HCT116 (cell line): ENCODE measurements around the gene CATSPERD.

Source experiments
- CTCF ChIP-seq, 3 experiments: fragments of 200-600 bp in 1 of 3; sonication (generic) in 1 of 3; IDR thresholded peaks in 2 of 3; conservative IDR thresholded peaks in 1 of 3; 2 replicates each; pipeline ENCODE4 v1.5.1; 2012 to 2017; ENCODE audit warnings: low read depth in 2 of 3, low read length in 2 of 3, antibody characterized with exemption in 1 of 3, borderline replicate concordance in 1 of 3, control low read depth in 1 of 3, mild to moderate bottlenecking in 1 of 3, mixed read lengths in 1 of 3, mixed run types in 1 of 3, moderate library complexity in 1 of 3; ENCODE audit not compliant: insufficient read depth in 1 of 3
- EZH2 ChIP-seq: fragments of 200-600 bp; sonication (generic); IDR thresholded peaks from 2 replicates; pipeline ENCODE4 v1.6.1; 2017; ENCODE audit warnings: antibody characterized with exemption, mixed run types
- FOSL1 ChIP-seq: IDR thresholded peaks from 2 replicates; pipeline ENCODE4 v1.6.1; 2012; ENCODE audit warnings: low read depth
- POLR2A ChIP-seq: IDR thresholded peaks from 2 replicates; pipeline ENCODE4 v1.7.0; 2011; ENCODE audit warnings: borderline replicate concordance; ENCODE audit not compliant: insufficient read depth, insufficient read length; ENCODE audit errors: extremely low read depth
- POLR2AphosphoS5 ChIP-seq: IDR thresholded peaks from 2 replicates; pipeline ENCODE4 v1.6.1; 2011; ENCODE audit warnings: mild to moderate bottlenecking, low read depth, low read length, moderate library complexity
- RAD21 ChIP-seq: IDR thresholded peaks from 2 replicates; pipeline ENCODE4 v1.6.1; 2012; ENCODE audit warnings: low read depth, mild to moderate bottlenecking
- REST ChIP-seq: IDR thresholded peaks from 2 replicates; pipeline ENCODE4 v1.6.1; 2012; ENCODE audit warnings: low read depth
- ZFX ChIP-seq: fragments of 450-650 bp; IDR thresholded peaks from 2 replicates; pipeline ENCODE4 v1.6.1; 2017

- 0 out of 6 replicates have a peak, but pooled peaks of 1 of the 3 experiments have one; percentile 1 for TF ChIP-seq CTCF (IDR thresholded peaks at IDR 0.05 in 2 of 3, conservative IDR thresholded peaks at IDR 0.05 in 1 of 3; ENCODE audit: borderline replicate concordance in 1 of 3, insufficient read depth in 1 of 3, low read depth in 2 of 3, low read length in 2 of 3)
- no peak for TF ChIP-seq POLR2A
- TF ChIP-seq REST = no peak
- TF ChIP-seq ZFX = no peak
- TF ChIP-seq POLR2AphosphoS5 = no peak
- TF ChIP-seq EZH2 = no peak
- TF ChIP-seq FOSL1 = no peak
- no peak for TF ChIP-seq RAD21
Observed at GRCh38 chr19:5687360-5688198, 32.9 kb upstream of the CATSPERD start.
